Natural killer cell treated with Interleukin-12 subunit alpha and Interleukin-12 subunit beta and Interleukin-15 and Interleukin-18, amount 100 ng/mL, for 72 hours (primary cell): ENCODE results near the gene SCGB3A1. TPM values are rescaled to one million over a fixed set of nuclear protein-coding genes. Genes with fewer than 3 reads are reported as not detected.
A peak's percentile ranks its signal among the peaks of the same experiment; 100 is the strongest.

Source experiments
- ATAC-seq, 2 donors: fragments of 150-1000 bp; cut with Tn5 transposase in 1 of 2; sonication (Bioruptor Pico), chemical (Tn5 transposase) in 1 of 2; 2 replicates each; pipeline ENCODE4 v1.10.0; 2021
- DNase-seq: peaks from one replicate; pipeline ENCODE4 v3.0.0; 2022; ENCODE audit warnings: low spot score
- H3K27ac Mint-ChIP-seq, 2 donors: 1 replicate in 1 of 2; 2 replicates in 1 of 2; pipeline ENCODE4 v1.8.0; 2022; ENCODE audit warnings: mixed read lengths in 2 of 2, mild to moderate bottlenecking in 1 of 2, moderate library complexity in 1 of 2
- H3K27me3 Mint-ChIP-seq, 2 donors: 1 replicate in 1 of 2; 2 replicates in 1 of 2; pipeline ENCODE4 v1.8.0; 2022; ENCODE audit warnings: mixed read lengths in 2 of 2
- H3K36me3 Mint-ChIP-seq: one replicate; pipeline ENCODE4 v1.8.0; 2022; ENCODE audit warnings: mixed read lengths
- H3K4me1 Mint-ChIP-seq, 2 donors: 1 replicate in 1 of 2; 2 replicates in 1 of 2; pipeline ENCODE4 v1.8.0; 2022; ENCODE audit warnings: low read depth in 2 of 2, mixed read lengths in 2 of 2, mild to moderate bottlenecking in 1 of 2
- H3K4me3 Mint-ChIP-seq: one replicate; pipeline ENCODE4 v1.8.0; 2022; ENCODE audit warnings: mixed read lengths
- H3K9me3 Mint-ChIP-seq: 2 replicates; pipeline ENCODE4 v1.8.0; 2022; ENCODE audit warnings: mixed read lengths
- total RNA-seq, 2 donors: library from RNA; stranded (reverse); gene quantifications; one replicate each; pipeline ENCODE4 v1.2.3, GENCODE V29; 2022

Gene SCGB3A1
- not detected for total RNA-seq

GRCh38 chr5:180591311-180591887 is at the start of gene SCGB3A1:
Gene SCGB3A1, minus strand, starts transcription at chr5:180591499. Its CDS starts 37 bp downstream, at chr5:180591462.
- ATAC-seq = no peak
- H3K4me1 Mint-ChIP-seq = peaks cover 0 to 4% of the 10 kb centered on the region in 2 donors
- peaks cover 16 to 18% of the 10 kb centered on the region in 2 donors for H3K27me3 Mint-ChIP-seq
- no peak within 1 kb of the TSS for H3K27ac Mint-ChIP-seq
- no peak for DNase-seq
- H3K36me3 Mint-ChIP-seq = peaks cover 5% of the 10 kb centered on the region
- H3K9me3 Mint-ChIP-seq = no peaks in the 10 kb centered on the region
- H3K4me3 Mint-ChIP-seq = no peak within 1 kb of the TSS

GRCh38 chr5:180640611-180640860 is 49.2 kb upstream of the SCGB3A1 start:
- H3K4me3 Mint-ChIP-seq = no peak overlapping the region
- H3K36me3 Mint-ChIP-seq = no peaks in the 10 kb centered on the region
- no peak for ATAC-seq
- DNase-seq = no peak
- H3K4me1 Mint-ChIP-seq = no peaks in the 10 kb centered on the region
- no peak overlapping the region for H3K27ac Mint-ChIP-seq
- H3K27me3 Mint-ChIP-seq = peaks cover 0 to 6% of the 10 kb centered on the region in 2 donors
- H3K9me3 Mint-ChIP-seq = no peaks in the 10 kb centered on the region

- Mint-ChIP-seq H3K4me1 (no peaks in the 10 kb centered on the region), H3K27ac (no peak overlapping the region), H3K4me3 (no peak overlapping the region), H3K36me3 (no peaks in the 10 kb centered on the region), H3K27me3 (peaks cover 0 to 6% of the 10 kb centered on the region in 2 donors), H3K9me3 (no peaks in the 10 kb centered on the region)
- ATAC-seq (peak in 1 of 2 donors; percentile 11), DNase-seq (no peak)
Observed at GRCh38 chr5:180639741-180640610, 48.7 kb upstream of the SCGB3A1 start.

GRCh38 chr5:180639287-180639686 is 48.0 kb upstream of the SCGB3A1 start:
- Mint-ChIP-seq H3K27ac (no peak overlapping the region), H3K9me3 (no peaks in the 10 kb centered on the region), H3K4me1 (no peaks in the 10 kb centered on the region), H3K36me3 (no peaks in the 10 kb centered on the region), H3K4me3 (no peak overlapping the region), H3K27me3 (peaks cover 0 to 6% of the 10 kb centered on the region in 2 donors)
- DNase-seq = no peak
- ATAC-seq = no peak

- ATAC-seq = no peak
- no peaks in the 10 kb centered on the region for H3K4me1 Mint-ChIP-seq
Observed at GRCh38 chr5:180637962-180638680, 46.8 kb upstream of the SCGB3A1 start.

GRCh38 chr5:180636403-180637075 is 45.2 kb upstream of the SCGB3A1 start:
- H3K9me3 Mint-ChIP-seq = no peaks in the 10 kb centered on the region
- peaks cover 0 to 3% of the 10 kb centered on the region in 2 donors for H3K27me3 Mint-ChIP-seq
- no peak overlapping the region for H3K4me3 Mint-ChIP-seq
- ATAC-seq = no peak
- no peaks in the 10 kb centered on the region for H3K36me3 Mint-ChIP-seq
- no peaks in the 10 kb centered on the region for H3K4me1 Mint-ChIP-seq
- H3K27ac Mint-ChIP-seq = no peak overlapping the region
- peak; percentile 49 for DNase-seq

More at GRCh38 chr5:180637962-180638680, 46.8 kb upstream of the SCGB3A1 start:
- Mint-ChIP-seq H3K9me3 (no peaks in the 10 kb centered on the region), H3K27ac (no peak overlapping the region), H3K36me3 (no peaks in the 10 kb centered on the region), H3K4me3 (no peak overlapping the region), H3K27me3 (peaks cover 0 to 3% of the 10 kb centered on the region in 2 donors)
- peak; percentile 48 for DNase-seq

- H3K4me1 Mint-ChIP-seq = no peaks in the 10 kb centered on the region
- H3K4me3 Mint-ChIP-seq = no peak overlapping the region
- no peak overlapping the region for H3K27ac Mint-ChIP-seq
Observed at GRCh38 chr5:180636016-180636402, 44.7 kb upstream of the SCGB3A1 start.

GRCh38 chr5:180633283-180634177 is 42.2 kb upstream of the SCGB3A1 start:
- H3K9me3 Mint-ChIP-seq = no peaks in the 10 kb centered on the region
- no peak overlapping the region for H3K27ac Mint-ChIP-seq
- no peaks in the 10 kb centered on the region for H3K4me1 Mint-ChIP-seq
- H3K27me3 Mint-ChIP-seq = no peaks in the 10 kb centered on the region
- no peaks in the 10 kb centered on the region for H3K36me3 Mint-ChIP-seq
- DNase-seq (peak; percentile 53), ATAC-seq (no peak)
- no peak overlapping the region for H3K4me3 Mint-ChIP-seq

More at GRCh38 chr5:180636016-180636402, 44.7 kb upstream of the SCGB3A1 start:
- peak; percentile 41 for DNase-seq
- Mint-ChIP-seq H3K36me3 (no peaks in the 10 kb centered on the region), H3K27me3 (peaks cover 0 to 3% of the 10 kb centered on the region in 2 donors), H3K9me3 (no peaks in the 10 kb centered on the region)
- ATAC-seq = no peak

- DNase-seq (peak; percentile 48), ATAC-seq (no peak)
- no peak overlapping the region for H3K4me3 Mint-ChIP-seq
- no peaks in the 10 kb centered on the region for H3K9me3 Mint-ChIP-seq
- H3K36me3 Mint-ChIP-seq = no peaks in the 10 kb centered on the region
- H3K27me3 Mint-ChIP-seq = no peaks in the 10 kb centered on the region
- no peak overlapping the region for H3K27ac Mint-ChIP-seq
- no peaks in the 10 kb centered on the region for H3K4me1 Mint-ChIP-seq
Observed at GRCh38 chr5:180632768-180633167, 41.5 kb upstream of the SCGB3A1 start.

GRCh38 chr5:180631549-180632383 is 40.5 kb upstream of the SCGB3A1 start:
- Mint-ChIP-seq H3K27ac (no peak overlapping the region), H3K36me3 (no peaks in the 10 kb centered on the region), H3K27me3 (no peaks in the 10 kb centered on the region), H3K4me3 (no peak overlapping the region), H3K4me1 (no peaks in the 10 kb centered on the region), H3K9me3 (no peaks in the 10 kb centered on the region)
- no peak for ATAC-seq
- DNase-seq = peak; percentile 64

- ATAC-seq = no peak
- no peak for DNase-seq
- no peaks in the 10 kb centered on the region for H3K27me3 Mint-ChIP-seq
- H3K27ac Mint-ChIP-seq = no peak overlapping the region
- H3K4me1 Mint-ChIP-seq = no peaks in the 10 kb centered on the region
- H3K36me3 Mint-ChIP-seq = no peaks in the 10 kb centered on the region
- no peaks in the 10 kb centered on the region for H3K9me3 Mint-ChIP-seq
- H3K4me3 Mint-ChIP-seq = no peak overlapping the region
Observed at GRCh38 chr5:180630426-180630825, 39.1 kb upstream of the SCGB3A1 start.

GRCh38 chr5:180629831-180630382 is 38.6 kb upstream of the SCGB3A1 start:
- DNase-seq (no peak), ATAC-seq (no peak)
- Mint-ChIP-seq H3K36me3 (no peaks in the 10 kb centered on the region), H3K27ac (no peak overlapping the region), H3K27me3 (no peaks in the 10 kb centered on the region), H3K9me3 (no peaks in the 10 kb centered on the region), H3K4me1 (no peaks in the 10 kb centered on the region), H3K4me3 (no peak overlapping the region)
